ENCODE results near the gene CSTF3.

- TF ChIP-seq ZNF396 (CRISPR knock-in tag; IDR thresholded peaks at IDR 0.05; ENCODE audit: borderline replicate concordance) (no peak), SMAD3 (CRISPR knock-in tag; IDR thresholded peaks at IDR 0.05; ENCODE audit: borderline replicate concordance) (no peak), PREB (CRISPR knock-in tag; IDR thresholded peaks at IDR 0.05; ENCODE audit: borderline replicate concordance) (no peak), ELF4 (CRISPR knock-in tag; IDR thresholded peaks at IDR 0.05; ENCODE audit: low read depth) (no peak), ATF1 (CRISPR knock-in tag; IDR thresholded peaks at IDR 0.05) (no peak), CTCF (IDR thresholded peaks at IDR 0.05) (no peak)
These were observed 115.6 kb downstream of the CSTF3 start for GRCh38 chr11:33045551-33046255.

All from WTC11 (cell line).